ENCODE results near the gene SEC14L2. TPM values are rescaled to one million over a fixed set of nuclear protein-coding genes. Genes with fewer than 3 reads are reported as not detected.

Gene SEC14L2
- total RNA-seq, 2 donors from 2014 or later = 0.89 to 2.8 TPM

DNA sequence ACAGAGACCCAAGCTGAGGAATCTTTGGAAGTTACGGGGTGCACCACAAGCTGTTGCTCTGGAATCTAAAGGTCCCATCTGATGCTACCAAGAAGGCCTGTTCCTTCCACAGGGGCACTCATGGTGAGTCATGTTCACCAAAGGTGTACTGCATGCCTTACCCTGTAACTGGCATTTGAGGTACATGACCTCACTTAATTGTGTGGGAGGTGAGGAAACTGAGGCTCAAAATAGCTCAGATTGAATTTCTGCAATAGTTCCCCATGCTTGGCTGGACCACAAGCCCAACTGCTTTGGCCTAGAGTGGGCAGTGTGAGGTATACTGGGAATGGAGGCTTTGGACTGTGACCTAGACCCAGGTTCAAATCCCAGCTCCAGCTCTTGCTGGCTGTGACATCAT, 37.0 kb downstream of the SEC14L2 start:
- H3K36me3 ChIP-seq = no peaks in the 10 kb centered on the region
- no peak overlapping the region for H3K27ac ChIP-seq
- no peaks in the 10 kb centered on the region for H3K4me1 ChIP-seq
- H3K4me3 ChIP-seq = no peak overlapping the region
- H3K27me3 ChIP-seq = no peaks in the 10 kb centered on the region
- TF ChIP-seq, protein P1, sequence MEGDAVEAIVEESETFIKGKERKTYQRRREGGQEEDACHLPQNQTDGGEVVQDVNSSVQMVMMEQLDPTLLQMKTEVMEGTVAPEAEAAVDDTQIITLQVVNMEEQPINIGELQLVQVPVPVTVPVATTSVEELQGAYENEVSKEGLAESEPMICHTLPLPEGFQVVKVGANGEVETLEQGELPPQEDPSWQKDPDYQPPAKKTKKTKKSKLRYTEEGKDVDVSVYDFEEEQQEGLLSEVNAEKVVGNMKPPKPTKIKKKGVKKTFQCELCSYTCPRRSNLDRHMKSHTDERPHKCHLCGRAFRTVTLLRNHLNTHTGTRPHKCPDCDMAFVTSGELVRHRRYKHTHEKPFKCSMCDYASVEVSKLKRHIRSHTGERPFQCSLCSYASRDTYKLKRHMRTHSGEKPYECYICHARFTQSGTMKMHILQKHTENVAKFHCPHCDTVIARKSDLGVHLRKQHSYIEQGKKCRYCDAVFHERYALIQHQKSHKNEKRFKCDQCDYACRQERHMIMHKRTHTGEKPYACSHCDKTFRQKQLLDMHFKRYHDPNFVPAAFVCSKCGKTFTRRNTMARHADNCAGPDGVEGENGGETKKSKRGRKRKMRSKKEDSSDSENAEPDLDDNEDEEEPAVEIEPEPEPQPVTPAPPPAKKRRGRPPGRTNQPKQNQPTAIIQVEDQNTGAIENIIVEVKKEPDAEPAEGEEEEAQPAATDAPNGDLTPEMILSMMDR (IDR thresholded peaks at IDR 0.05) = no peak
- no peak for DNase-seq (ENCODE audit: low spot score)
- H3K9me3 ChIP-seq = no peaks in the 10 kb centered on the region

DNA sequence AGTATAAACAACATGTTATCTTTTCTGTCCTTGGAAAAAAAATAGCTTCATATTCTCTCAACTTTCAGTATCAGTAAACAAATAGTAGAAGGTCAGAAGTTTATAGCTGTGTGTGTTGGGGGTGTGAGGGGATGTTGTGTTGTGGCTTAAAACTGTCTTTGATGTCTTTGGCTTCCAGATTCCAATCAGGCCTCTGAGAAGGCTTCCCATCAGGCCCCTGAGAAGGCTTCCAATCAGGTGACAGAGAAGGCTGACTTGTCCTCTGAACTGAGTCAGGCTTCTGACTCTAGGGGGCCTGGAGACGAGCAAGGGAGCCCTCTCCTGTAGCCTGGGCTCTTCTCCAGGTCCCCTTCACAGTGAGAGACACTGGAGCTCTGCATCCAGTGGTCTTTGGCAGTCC, 38.0 kb downstream of the SEC14L2 start:
- no peak overlapping the region for H3K27ac ChIP-seq
- no peak for DNase-seq (ENCODE audit: low spot score)

DNA sequence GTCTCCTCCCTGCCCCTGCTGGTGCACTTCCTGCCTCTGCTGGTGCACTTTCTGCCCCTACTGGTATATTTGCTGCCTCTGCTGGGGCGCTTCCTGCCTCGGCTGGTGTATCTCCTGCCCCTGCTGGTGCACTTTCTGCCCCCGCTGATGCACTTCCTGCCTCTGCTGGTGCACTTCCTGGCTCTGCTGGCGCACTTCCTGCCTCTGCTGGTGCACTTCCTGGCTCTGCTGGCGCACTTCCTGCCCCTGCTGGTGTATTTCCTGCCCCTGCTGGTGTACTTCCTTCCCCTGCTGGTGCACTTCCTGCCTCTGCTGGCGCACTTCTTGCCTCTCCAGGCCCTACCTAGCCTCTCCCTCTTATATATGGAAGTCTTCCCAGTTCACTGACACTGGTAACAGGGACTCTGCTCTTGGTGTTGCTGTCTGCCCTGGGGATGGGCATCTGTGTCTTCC, 38.9 kb downstream of the SEC14L2 start:
- H3K4me3 ChIP-seq = no peak overlapping the region
- no peaks in the 10 kb centered on the region for H3K4me1 ChIP-seq
- H3K27me3 ChIP-seq = no peaks in the 10 kb centered on the region
- DNase-seq (ENCODE audit: low spot score) = no peak
- TF ChIP-seq, protein P1 (IDR thresholded peaks at IDR 0.05) = no peak
- H3K36me3 ChIP-seq = no peaks in the 10 kb centered on the region
- no peaks in the 10 kb centered on the region for H3K9me3 ChIP-seq
- peak overlapping the region in 1 of 2 donors; percentile 22 for H3K27ac ChIP-seq

More for the DNA sequence above, 38.0 kb downstream of the SEC14L2 start:
- H3K4me1 ChIP-seq = no peaks in the 10 kb centered on the region
- TF ChIP-seq, protein P1 (IDR thresholded peaks at IDR 0.05) = no peak
- H3K9me3 ChIP-seq = no peaks in the 10 kb centered on the region
- no peaks in the 10 kb centered on the region for H3K27me3 ChIP-seq
- no peak overlapping the region for H3K4me3 ChIP-seq
- H3K36me3 ChIP-seq = no peaks in the 10 kb centered on the region

DNA sequence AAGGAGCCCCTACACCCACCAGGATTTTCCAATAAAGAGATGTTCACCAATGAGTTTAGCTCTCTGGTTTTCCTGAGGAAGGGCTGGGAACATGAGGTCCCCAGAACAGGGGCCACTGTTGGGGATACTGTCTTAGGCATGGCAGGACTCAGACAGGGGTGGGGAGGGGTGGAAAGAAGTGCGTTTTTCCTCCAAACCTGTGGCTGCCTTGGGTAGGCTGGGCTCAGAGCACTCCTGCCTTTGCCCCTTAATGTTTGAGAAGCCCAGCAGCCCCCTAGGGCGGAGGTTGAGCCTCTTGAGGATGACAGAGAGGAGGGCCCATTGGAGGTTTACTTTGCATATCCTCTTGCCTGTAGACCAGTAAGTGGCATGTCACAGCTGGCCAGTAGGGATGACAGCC, 39.4 kb downstream of the SEC14L2 start:
- Histone ChIP-seq H3K27ac (peak overlapping the region in 1 of 2 donors; percentile 22), H3K4me1 (no peaks in the 10 kb centered on the region)

DNA sequence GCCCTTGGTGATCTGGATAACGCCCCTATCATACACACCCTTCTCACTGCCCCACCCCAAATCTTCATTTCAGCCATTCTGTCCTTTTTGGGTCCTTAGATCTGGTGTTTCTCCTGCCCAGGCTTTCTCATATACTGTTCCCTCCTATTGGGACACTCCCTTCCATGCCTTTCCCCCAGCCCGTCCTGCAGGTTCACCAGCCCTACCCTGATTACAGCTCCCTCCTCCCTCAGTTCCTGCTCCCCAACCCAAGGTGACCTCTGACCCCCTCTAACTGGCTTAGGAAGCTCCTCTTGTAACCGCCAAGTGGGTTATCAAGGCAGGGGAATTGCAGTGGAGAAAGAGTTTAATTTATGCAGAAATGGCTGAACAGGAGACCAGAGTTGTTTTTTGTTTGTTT, 41.7 kb downstream of the SEC14L2 start:
- no peaks in the 10 kb centered on the region for H3K4me1 ChIP-seq
- H3K36me3 ChIP-seq = no peaks in the 10 kb centered on the region
- H3K9me3 ChIP-seq = no peaks in the 10 kb centered on the region
- TF ChIP-seq, protein P1 (IDR thresholded peaks at IDR 0.05) = no peak
- H3K27me3 ChIP-seq = no peaks in the 10 kb centered on the region
- DNase-seq (ENCODE audit: low spot score) = no peak
- no peak overlapping the region for H3K27ac ChIP-seq
- H3K4me3 ChIP-seq = no peak overlapping the region

More for the DNA sequence above, 39.4 kb downstream of the SEC14L2 start:
- H3K36me3 ChIP-seq = no peaks in the 10 kb centered on the region
- H3K4me3 ChIP-seq = no peak overlapping the region
- no peaks in the 10 kb centered on the region for H3K9me3 ChIP-seq
- DNase-seq (ENCODE audit: low spot score) = no peak
- TF ChIP-seq, protein P1 (IDR thresholded peaks at IDR 0.05) = no peak
- H3K27me3 ChIP-seq = no peaks in the 10 kb centered on the region

DNA sequence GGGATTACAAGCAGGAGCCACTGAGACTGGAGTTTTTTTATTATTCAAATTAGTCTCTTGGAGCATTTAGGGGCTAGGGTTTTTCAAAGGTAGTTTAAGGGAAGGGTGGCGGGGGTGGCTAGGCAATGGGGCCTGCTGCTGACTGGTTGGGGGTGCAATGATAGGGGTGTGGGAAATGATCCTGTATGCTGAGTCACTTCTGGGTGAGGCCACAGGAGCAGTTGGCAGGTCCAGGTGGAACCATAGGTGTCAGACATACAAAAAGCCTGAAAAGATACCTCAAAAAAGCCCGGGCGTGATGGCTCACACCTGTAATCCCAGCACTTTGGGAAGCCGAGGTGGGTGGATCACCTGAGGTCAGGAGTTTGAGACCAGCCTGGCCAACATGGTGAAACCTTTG, 42.4 kb downstream of the SEC14L2 start:
- no peaks in the 10 kb centered on the region for H3K9me3 ChIP-seq
- no peaks in the 10 kb centered on the region for H3K36me3 ChIP-seq
- TF ChIP-seq, protein P1 (IDR thresholded peaks at IDR 0.05) = no peak
- no peaks in the 10 kb centered on the region for H3K27me3 ChIP-seq
- no peak for DNase-seq (ENCODE audit: low spot score)
- no peaks in the 10 kb centered on the region for H3K4me1 ChIP-seq
- no peak overlapping the region for H3K4me3 ChIP-seq
- no peak overlapping the region for H3K27ac ChIP-seq
